NCI-H1930 (cell line): ENCODE results near the gene PFKP.

ENCODE experiments used
- DNase-seq, 2 experiments: peaks; one replicate each; lab custom pipeline; 2025; lab: John Stamatoyannopoulos, UW

PFKP gene

GRCh38 chr10:3136336-3136735, 69.0 kb downstream of the PFKP start:
- DNase-seq, result no peak

GRCh38 chr10:3136763-3137611, 69.6 kb downstream of the PFKP start:
- DNase-seq, result no peak

GRCh38 chr10:3137958-3138726, 70.8 kb downstream of the PFKP start:
- no peak for DNase-seq

GRCh38 chr10:3139216-3139910, 72.0 kb downstream of the PFKP start:
- DNase-seq, result no peak

GRCh38 chr10:3140280-3140679, 72.9 kb downstream of the PFKP start:
- no peak for DNase-seq

- DNase-seq, result no peak
Observed at GRCh38 chr10:3141351-3142005, 74.1 kb downstream of the PFKP start.

GRCh38 chr10:3142146-3142875, 75.0 kb downstream of the PFKP start:
- DNase-seq, result no peak

GRCh38 chr10:3143366-3143765, 76.0 kb downstream of the PFKP start:
- DNase-seq, result no peak

- DNase-seq, result no peak
Observed at GRCh38 chr10:3143791-3144434, 76.6 kb downstream of the PFKP start.

- DNase-seq, result no peak
Observed at GRCh38 chr10:3145366-3145765, 78.0 kb downstream of the PFKP start.

GRCh38 chr10:3146289-3146688, 78.9 kb downstream of the PFKP start:
- no peak for DNase-seq

GRCh38 chr10:3147117-3147820, 79.9 kb downstream of the PFKP start:
- DNase-seq, result no peak

- DNase-seq, result no peak
Observed at GRCh38 chr10:3148041-3148440, 80.7 kb downstream of the PFKP start.

GRCh38 chr10:3148994-3149393, 81.6 kb downstream of the PFKP start:
- no peak for DNase-seq

- DNase-seq, result no peak
Observed at GRCh38 chr10:3149918-3150317, 82.6 kb downstream of the PFKP start.

- DNase-seq, result no peak
Observed at GRCh38 chr10:3150366-3150765, 83.0 kb downstream of the PFKP start.

- DNase-seq, result no peak
Observed at GRCh38 chr10:3150961-3151360, 83.6 kb downstream of the PFKP start.

- no peak for DNase-seq
Observed at GRCh38 chr10:3151889-3152565, 84.7 kb downstream of the PFKP start.

GRCh38 chr10:3152566-3152935, 85.2 kb downstream of the PFKP start:
- no peak for DNase-seq

- no peak for DNase-seq
Observed at GRCh38 chr10:3154666-3155065, 87.3 kb downstream of the PFKP start.
